GM18867 (cell line): ENCODE results near the gene DHX9.
A peak's percentile ranks its signal among the peaks of the same experiment; 100 is the strongest.

Experiments
- ATAC-seq: cut with Tn5 transposase; IDR thresholded peaks from one replicate; pipeline ENCODE4 v1.9.1; 2021; ENCODE audit warnings: mild to moderate bottlenecking, moderate library complexity; ENCODE audit not compliant: unreplicated experiment

Gene DHX9

GRCh38 chr1:182839209-182840066 lies at the start of gene DHX9:
DHX9 (plus strand) TSS chr1:182839347; CDS start chr1:182842567, 3,220 bp downstream.
- peak; percentile 75 for ATAC-seq

- ATAC-seq: no peak
These were observed 47.6 kb upstream of the DHX9 start for GRCh38 chr1:182791281-182792179.

- no peak for ATAC-seq
These were observed 45.1 kb upstream of the DHX9 start for GRCh38 chr1:182794091-182794490.

GRCh38 chr1:182794676-182795201 lies 44.4 kb upstream of the DHX9 start:
- ATAC-seq: no peak

- ATAC-seq: no peak
These were observed 43.5 kb upstream of the DHX9 start for GRCh38 chr1:182795563-182796228.

GRCh38 chr1:182802006-182802803 lies 36.9 kb upstream of the DHX9 start:
- no peak for ATAC-seq

GRCh38 chr1:182803846-182804245 lies 35.3 kb upstream of the DHX9 start:
- no peak for ATAC-seq

- no peak for ATAC-seq
These were observed 33.0 kb upstream of the DHX9 start for GRCh38 chr1:182806015-182806678.

- ATAC-seq: no peak
These were observed 31.2 kb upstream of the DHX9 start for GRCh38 chr1:182807907-182808306.

GRCh38 chr1:182809414-182809957 lies 29.7 kb upstream of the DHX9 start:
- ATAC-seq: no peak

- ATAC-seq: no peak
These were observed 27.0 kb upstream of the DHX9 start for GRCh38 chr1:182811975-182812722.

GRCh38 chr1:182816863-182817262 lies 22.3 kb upstream of the DHX9 start:
- ATAC-seq: no peak

- no peak for ATAC-seq
These were observed 21.3 kb upstream of the DHX9 start for GRCh38 chr1:182817802-182818201.

- ATAC-seq: no peak
These were observed 15.9 kb upstream of the DHX9 start for GRCh38 chr1:182823220-182823619.

GRCh38 chr1:182826892-182827291 lies 12.3 kb upstream of the DHX9 start:
- ATAC-seq: no peak

GRCh38 chr1:182829285-182829932 lies 9.7 kb upstream of the DHX9 start:
- ATAC-seq: peak; percentile 78

- ATAC-seq: no peak
These were observed 5.9 kb upstream of the DHX9 start for GRCh38 chr1:182833271-182833670.

- no peak for ATAC-seq
These were observed 4.8 kb upstream of the DHX9 start for GRCh38 chr1:182834326-182834725.
